Spleen (tissue), 11 donors: ENCODE measurements around the gene ONECUT3. TPM values are rescaled to one million over a fixed set of nuclear protein-coding genes. Genes with fewer than 3 reads are reported as not detected.
A peak's percentile ranks its signal among the peaks of the same experiment; 100 is the strongest.

Experiments
- DNase-seq: peaks from one replicate; pipeline ENCODE4 v3.0.0-alpha.2; 2020
- H3K27ac ChIP-seq, 8 donors: fragments of 200-600 bp; sonication (generic) in 7 of 8; 1 replicate in 4 of 8; 2 replicates in 4 of 8; pipeline versions ENCODE4 v1.5.0 to v1.8.0; 2016 to 2021; ENCODE audit warnings: inconsistent platforms in 4 of 8, mild to moderate bottlenecking in 4 of 8, moderate library complexity in 1 of 8
- H3K27me3 ChIP-seq, 7 donors: fragments of 200-600 bp; sonication (generic) in 6 of 7; replicated peaks in 1 of 7; 1 replicate in 4 of 7; 2 replicates in 3 of 7; pipeline versions ENCODE4 v1.5.0 to v1.8.0; 2016 to 2021; ENCODE audit warnings: inconsistent platforms in 3 of 7, mild to moderate bottlenecking in 1 of 7
- H3K36me3 ChIP-seq, 6 donors: fragments of 200-600 bp; sonication (generic) in 5 of 6; 1 replicate in 4 of 6; 2 replicates in 2 of 6; pipeline versions ENCODE4 v1.5.0 to v1.8.0; 2016 to 2021; ENCODE audit warnings: inconsistent platforms in 2 of 6
- H3K4me1 ChIP-seq, 6 donors: fragments of 200-600 bp; sonication (generic) in 5 of 6; 1 replicate in 3 of 6; 2 replicates in 3 of 6; pipeline versions ENCODE4 v1.5.0 to v1.8.0; 2016 to 2021; ENCODE audit warnings: inconsistent platforms in 3 of 6
- H3K4me3 ChIP-seq, 8 donors: fragments of 200-600 bp; sonication (generic) in 7 of 8; 1 replicate in 4 of 8; 2 replicates in 4 of 8; pipeline versions ENCODE4 v1.5.0 to v1.8.0; 2016 to 2021; ENCODE audit warnings: inconsistent platforms in 4 of 8, mild to moderate bottlenecking in 4 of 8, moderate library complexity in 2 of 8
- H3K9me3 ChIP-seq, 8 donors: fragments of 200-600 bp; sonication (generic) in 7 of 8; 1 replicate in 4 of 8; 2 replicates in 4 of 8; pipeline versions ENCODE4 v1.5.0 to v1.8.0; 2016 to 2021; ENCODE audit warnings: inconsistent platforms in 4 of 8
- POLR2A ChIP-seq, 3 donors: fragments of 450-650 bp; IDR thresholded peaks; one replicate each; pipeline ENCODE4 v1.5.1; 2017; ENCODE audit warnings: antibody characterized with exemption in 3 of 3, mild to moderate bottlenecking in 1 of 3
- POLR2AphosphoS5 ChIP-seq, 3 donors: sonication (generic); formaldehyde crosslinking; IDR thresholded peaks; one replicate each; pipeline ENCODE4 v1.5.1; 2017; ENCODE audit warnings: antibody characterized with exemption in 3 of 3
- WGBS, 5 donors: extraction: QIAGEN DNeasy Blood & Tissue Kit in 3 of 5; methylation state at CpG; one replicate each; pipeline versions ENCODE4 v1.1.5 to v1.1.7; 2013 to 2018; 5-methylcytosine and 5-hydroxymethylcytosine counted together
- intact Hi-C: fragments of 100-400 bp; cut with DNase I; formaldehyde crosslinking; loops from one replicate; pipeline ENCODE4 v1.15.0; 2023; ENCODE audit warnings: low total_unique reads
- polyA plus RNA-seq, 3 donors: library from polyadenylated mRNA; stranded (reverse); fragments of 200-250 nt; gene quantifications; one replicate each; pipeline ENCODE4 v1.2.1, GENCODE V29; 2013
- total RNA-seq, 7 donors: library from RNA; depleted of rRNA in 3 of 7; stranded (reverse); fragments of >200 nt in 3 of 7; fragmentation: NEBNext Ultra II Directional in 4 of 7; extraction: Animal tissue kit (Norgen Biotek cat#: 25700) in 4 of 7; gene quantifications; one replicate each; pipeline versions ENCODE4 v1.1.0 to v1.2.1, GENCODE V29; 2016 to 2021
- TF ChIP-seq, protein P1 (sequence below), 11 experiments: fragments of 200-600 bp in 7 of 11; fragments of 450-650 bp in 4 of 11; sonication (generic) in 4 of 11; IDR thresholded peaks in 8 of 11; conservative IDR thresholded peaks in 3 of 11; 1 replicate in 7 of 11; 2 replicates in 4 of 11; pipeline versions ENCODE4 v1.4.0 to v1.8.0; 2016 to 2021; ENCODE audit warnings: antibody characterized with exemption in 11 of 11, inconsistent platforms in 4 of 11, mild to moderate bottlenecking in 1 of 11
- donor health status: healthy with polysubstance abuse.
- donor health status: DM: no; HTN: no; CAD: no; lungs with moderate emphysema.
- donor health status: DM: no; HTN: no; CAD: no.
- donor health status: Bipolar disorder and iron deficiency.
- donor health status: healthy.
- donor health status: DM: no; HTN: no; CAD: no.
- donor health status: DM: yes; HTN: yes; CAD: no.

ONECUT3 gene
- total and polyA plus RNA-seq, 10 donors, result not detected

GRCh38 chr19:1826557-1827521 is 73.5 kb downstream of the ONECUT3 start:
- no peak for DNase-seq
- Histone ChIP-seq H3K27me3 (no peaks in the 10 kb centered on the region), H3K4me1 (peaks cover 0 to 96% (median 41%) of the 10 kb centered on the region in 6 donors), H3K4me3 (peak overlapping the region; percentile 16 to 67 (median 42)), H3K27ac (peak overlapping the region; percentile 61 to 89 (median 82)), H3K36me3 (peaks cover 2 to 99% (median 64%) of the 10 kb centered on the region in 6 donors), H3K9me3 (no peaks in the 10 kb centered on the region)
- WGBS, 5 donors, result 50 to 78% (median 64%) methylated on average over 48 to 63 of the region's 63 CpGs
- peak; percentile 63 to 81 (median 79) for TF ChIP-seq POLR2AphosphoS5 (IDR thresholded peaks at IDR 0.05)
- TF ChIP-seq, protein P1, sequence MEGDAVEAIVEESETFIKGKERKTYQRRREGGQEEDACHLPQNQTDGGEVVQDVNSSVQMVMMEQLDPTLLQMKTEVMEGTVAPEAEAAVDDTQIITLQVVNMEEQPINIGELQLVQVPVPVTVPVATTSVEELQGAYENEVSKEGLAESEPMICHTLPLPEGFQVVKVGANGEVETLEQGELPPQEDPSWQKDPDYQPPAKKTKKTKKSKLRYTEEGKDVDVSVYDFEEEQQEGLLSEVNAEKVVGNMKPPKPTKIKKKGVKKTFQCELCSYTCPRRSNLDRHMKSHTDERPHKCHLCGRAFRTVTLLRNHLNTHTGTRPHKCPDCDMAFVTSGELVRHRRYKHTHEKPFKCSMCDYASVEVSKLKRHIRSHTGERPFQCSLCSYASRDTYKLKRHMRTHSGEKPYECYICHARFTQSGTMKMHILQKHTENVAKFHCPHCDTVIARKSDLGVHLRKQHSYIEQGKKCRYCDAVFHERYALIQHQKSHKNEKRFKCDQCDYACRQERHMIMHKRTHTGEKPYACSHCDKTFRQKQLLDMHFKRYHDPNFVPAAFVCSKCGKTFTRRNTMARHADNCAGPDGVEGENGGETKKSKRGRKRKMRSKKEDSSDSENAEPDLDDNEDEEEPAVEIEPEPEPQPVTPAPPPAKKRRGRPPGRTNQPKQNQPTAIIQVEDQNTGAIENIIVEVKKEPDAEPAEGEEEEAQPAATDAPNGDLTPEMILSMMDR (IDR thresholded peaks at IDR 0.05 in 8 of 11, conservative IDR thresholded peaks at IDR 0.05 in 3 of 11), result no peak
- intact Hi-C loops, result no loop called here

- peak overlapping the region in 7 of 8 donors; percentile 37 to 67 (median 44) for H3K4me3 ChIP-seq
- peak overlapping the region; percentile 61 to 89 (median 82) for H3K27ac ChIP-seq
- DNase-seq, result no peak
- 77 to 94% (median 84%) methylated on average over 21 to 41 of the region's 41 CpGs for WGBS, 5 donors
- intact Hi-C loops, result no loop called here
- no peaks in the 10 kb centered on the region for H3K9me3 ChIP-seq
- H3K36me3 ChIP-seq, result peaks cover 2 to 97% (median 57%) of the 10 kb centered on the region in 6 donors
- peaks cover 0 to 97% (median 42%) of the 10 kb centered on the region in 6 donors for H3K4me1 ChIP-seq
- H3K27me3 ChIP-seq, result no peaks in the 10 kb centered on the region
- TF ChIP-seq, protein P1 (IDR thresholded peaks at IDR 0.05 in 8 of 11, conservative IDR thresholded peaks at IDR 0.05 in 3 of 11), result no peak
- TF ChIP-seq POLR2AphosphoS5 (IDR thresholded peaks at IDR 0.05), result peak in 2 of 3 donors; percentile 8 to 40
Measured at GRCh38 chr19:1827566-1828278, 74.4 kb downstream of the ONECUT3 start.

DNA sequence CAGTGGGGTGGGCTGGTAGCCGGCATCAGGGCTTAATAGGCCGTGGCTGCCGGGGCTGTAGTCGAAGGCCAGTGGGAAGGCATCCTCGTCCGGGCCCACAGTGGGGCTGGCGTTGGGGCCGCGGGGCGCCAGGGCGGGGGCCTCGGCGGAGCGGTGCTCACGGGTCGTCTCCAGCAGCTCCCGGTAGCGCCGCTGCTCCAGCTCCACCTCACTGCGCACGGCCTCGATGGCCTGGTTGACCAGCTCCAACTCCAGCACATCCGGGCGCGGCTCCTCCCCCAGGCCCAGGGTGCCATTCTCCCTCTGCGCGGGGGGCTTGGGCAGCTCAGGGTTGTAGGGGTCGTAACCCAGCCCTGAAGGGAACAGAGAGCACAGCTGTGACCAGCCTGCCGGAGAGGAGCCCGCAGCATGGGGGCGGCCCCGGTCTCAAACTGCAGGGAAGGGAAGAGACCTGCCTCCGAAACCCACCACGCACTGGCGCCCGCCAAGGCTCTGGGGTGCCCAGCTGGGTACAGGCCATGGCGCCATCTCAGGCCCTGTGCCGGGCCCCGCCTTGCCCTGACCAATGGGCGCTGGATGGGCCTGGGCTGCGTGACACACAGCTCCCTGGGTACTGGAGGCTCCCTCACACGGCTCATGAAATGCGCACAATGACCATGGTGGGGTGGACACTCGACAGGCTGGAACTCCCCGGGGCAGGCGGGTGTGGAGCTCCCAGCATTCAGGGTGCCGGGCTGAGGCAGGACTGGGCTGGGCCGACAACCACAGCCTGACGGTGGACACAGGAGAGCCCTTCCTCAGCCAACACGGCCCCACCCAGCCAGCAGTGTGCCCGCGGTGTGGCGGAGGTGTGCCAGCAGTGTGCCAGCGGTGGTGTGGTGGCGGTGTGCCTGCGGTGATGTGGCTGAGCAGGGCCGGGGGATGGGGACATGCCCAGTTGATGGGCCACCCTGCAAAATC is 75.3 kb downstream of the ONECUT3 start:
- 71 to 90% (median 89%) methylated on average over 27 to 57 of the region's 57 CpGs for WGBS, 5 donors
- intact Hi-C loops, result no loop called here

More for the DNA sequence above, 75.3 kb downstream of the ONECUT3 start:
- H3K9me3 ChIP-seq, result no peaks in the 10 kb centered on the region
- TF ChIP-seq, protein P1 (IDR thresholded peaks at IDR 0.05 in 8 of 11, conservative IDR thresholded peaks at IDR 0.05 in 3 of 11), result no peak
- TF ChIP-seq POLR2AphosphoS5 (IDR thresholded peaks at IDR 0.05) (peak; percentile 8 to 54 (median 47)), POLR2A (IDR thresholded peaks at IDR 0.05) (no peak)
- H3K4me1 ChIP-seq, result peaks cover 0 to 97% (median 45%) of the 10 kb centered on the region in 6 donors
- DNase-seq, result no peak
- H3K27me3 ChIP-seq, result no peaks in the 10 kb centered on the region
- H3K27ac ChIP-seq, result peak overlapping the region in 7 of 8 donors; percentile 61 to 89 (median 84)
- peaks cover under 1 to 96% (median 49%) of the 10 kb centered on the region in 6 donors for H3K36me3 ChIP-seq
- H3K4me3 ChIP-seq, result peak overlapping the region in 5 of 8 donors; percentile 20 to 67 (median 37)
